GM18868 (cell line): ENCODE measurements around the gene SLCO3A1.

Experiments
- ATAC-seq: cut with Tn5 transposase; IDR thresholded peaks from one replicate; pipeline ENCODE4 v1.9.1; 2021; ENCODE audit warnings: mild to moderate bottlenecking, moderate library complexity; ENCODE audit not compliant: unreplicated experiment

SLCO3A1 gene

DNA sequence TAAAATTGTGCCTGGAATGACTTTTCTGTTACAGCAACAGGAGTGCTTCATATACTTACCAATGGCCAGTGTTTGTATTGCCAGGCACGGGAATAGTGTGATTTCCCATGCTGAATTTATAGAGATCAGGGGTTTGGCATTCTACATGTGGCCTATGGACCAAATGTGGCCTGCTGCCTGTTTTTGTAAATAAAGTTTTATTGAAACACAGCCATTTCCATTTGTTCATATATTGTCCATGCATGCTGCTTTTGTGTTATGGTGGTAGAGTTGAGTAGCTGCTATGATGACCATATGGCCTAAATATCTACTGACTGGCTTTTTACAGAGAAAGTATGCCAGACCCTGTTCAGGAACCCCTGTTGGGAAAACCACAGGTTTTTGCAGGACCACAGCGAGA, 55.6 kb downstream of the SLCO3A1 start:
- ATAC-seq, result no peak

DNA sequence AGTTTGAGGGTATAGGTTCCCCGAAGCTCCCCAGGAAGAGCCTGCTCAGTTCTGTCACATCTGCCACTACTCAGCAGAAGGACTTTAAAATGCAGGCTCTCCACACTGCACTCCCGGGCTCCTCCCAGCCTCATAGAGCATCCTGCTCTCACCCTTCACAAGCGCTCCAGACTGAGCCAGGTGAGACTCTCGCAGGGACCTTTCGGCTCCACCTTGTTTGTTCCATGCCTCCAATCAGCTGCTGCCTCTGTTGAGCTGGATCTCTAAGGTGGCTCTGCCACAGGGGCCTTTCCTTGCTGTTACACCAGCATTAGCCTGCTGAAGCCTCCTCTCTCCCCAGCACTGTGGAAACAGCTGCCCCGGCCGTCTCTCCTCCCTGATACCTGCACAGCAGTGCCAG, 56.1 kb downstream of the SLCO3A1 start:
- ATAC-seq, result no peak

DNA sequence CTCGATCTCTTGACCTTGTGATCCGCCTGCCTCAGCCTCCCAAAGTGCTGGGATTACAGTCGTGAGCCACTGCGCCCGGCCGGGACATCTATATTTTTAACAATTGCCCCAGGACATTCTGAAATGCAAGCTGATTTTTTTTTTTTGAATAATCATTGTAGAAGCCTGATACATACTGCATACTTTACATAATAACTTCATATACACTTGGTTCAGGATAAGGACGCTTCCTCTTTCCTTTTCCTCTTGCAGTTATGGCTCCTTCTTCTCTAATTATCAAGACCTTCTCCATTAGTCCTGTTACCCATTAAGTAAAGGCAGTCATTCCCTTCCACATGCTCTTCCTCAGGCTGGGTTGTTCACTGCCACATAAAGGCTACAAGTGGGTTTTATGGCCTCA, 58.3 kb downstream of the SLCO3A1 start:
- no peak for ATAC-seq

DNA sequence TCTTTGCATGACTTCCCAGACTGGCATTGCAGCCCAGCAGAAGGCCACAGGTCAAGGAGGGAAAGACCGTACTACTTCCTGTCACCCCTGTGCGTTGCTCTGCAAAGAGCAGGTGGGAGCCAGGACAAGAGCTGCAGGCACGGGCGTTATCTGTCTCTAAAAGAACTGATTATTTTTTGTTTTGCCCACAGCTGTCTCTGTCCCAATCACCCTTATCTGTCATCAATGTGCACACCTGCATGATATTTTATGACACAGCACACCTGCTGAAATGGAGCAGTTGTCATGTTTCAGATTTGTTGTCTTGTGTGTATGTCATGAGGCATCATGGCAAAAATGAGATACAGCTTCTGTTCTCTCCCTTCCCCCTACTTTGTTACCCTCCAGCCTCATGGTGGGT, 58.8 kb downstream of the SLCO3A1 start:
- ATAC-seq, result no peak

DNA sequence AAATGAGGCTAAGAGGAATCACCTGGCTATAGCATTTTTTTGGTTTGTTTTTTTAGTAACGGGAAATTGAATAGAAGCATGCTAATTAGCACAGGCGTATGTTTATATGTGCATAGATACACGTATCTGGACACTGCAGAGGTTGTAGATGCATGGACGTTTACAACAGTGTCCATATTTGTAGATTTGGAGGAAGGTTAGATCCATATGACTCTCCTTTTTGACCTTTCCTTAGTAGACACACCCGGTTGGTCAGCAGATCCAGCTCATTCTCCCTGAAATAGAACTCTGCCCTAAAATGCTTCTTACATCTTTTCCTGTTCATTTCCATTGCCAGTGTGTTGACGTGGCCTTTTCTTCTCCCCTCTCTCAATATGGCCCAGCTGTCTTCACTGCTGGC, 60.1 kb downstream of the SLCO3A1 start:
- ATAC-seq, result no peak

DNA sequence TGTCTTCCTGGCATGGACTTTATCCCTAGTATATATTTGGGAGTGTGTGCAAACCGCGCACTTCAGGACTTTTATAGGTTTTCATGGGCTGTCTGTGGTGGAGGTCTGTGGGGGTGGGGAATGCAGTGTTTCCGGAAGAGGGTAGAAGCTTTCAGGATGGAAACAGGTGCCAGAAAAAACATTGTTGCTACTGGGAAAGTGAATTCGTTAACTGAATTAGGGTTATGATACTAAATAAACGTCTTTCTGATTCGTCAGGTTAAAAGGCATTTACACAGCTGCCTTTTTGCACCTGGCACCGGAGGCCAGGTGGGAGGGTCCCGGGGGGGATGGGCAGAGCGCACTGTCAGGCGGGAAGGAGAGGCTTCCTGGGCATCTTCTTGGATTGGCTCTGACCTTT, 62.1 kb downstream of the SLCO3A1 start:
- ATAC-seq, result no peak

DNA sequence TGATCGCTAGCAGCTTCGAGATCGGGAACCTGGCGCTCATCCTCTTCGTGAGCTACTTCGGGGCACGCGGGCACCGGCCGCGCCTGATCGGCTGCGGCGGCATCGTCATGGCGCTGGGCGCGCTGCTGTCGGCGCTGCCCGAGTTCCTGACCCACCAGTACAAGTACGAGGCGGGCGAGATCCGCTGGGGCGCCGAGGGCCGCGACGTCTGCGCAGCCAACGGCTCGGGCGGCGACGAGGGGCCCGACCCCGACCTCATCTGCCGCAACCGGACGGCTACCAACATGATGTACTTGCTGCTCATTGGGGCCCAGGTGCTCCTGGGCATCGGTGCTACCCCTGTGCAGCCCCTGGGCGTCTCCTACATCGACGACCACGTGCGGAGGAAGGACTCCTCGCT, 62.5 kb downstream of the SLCO3A1 start:
- ATAC-seq, result no peak

DNA sequence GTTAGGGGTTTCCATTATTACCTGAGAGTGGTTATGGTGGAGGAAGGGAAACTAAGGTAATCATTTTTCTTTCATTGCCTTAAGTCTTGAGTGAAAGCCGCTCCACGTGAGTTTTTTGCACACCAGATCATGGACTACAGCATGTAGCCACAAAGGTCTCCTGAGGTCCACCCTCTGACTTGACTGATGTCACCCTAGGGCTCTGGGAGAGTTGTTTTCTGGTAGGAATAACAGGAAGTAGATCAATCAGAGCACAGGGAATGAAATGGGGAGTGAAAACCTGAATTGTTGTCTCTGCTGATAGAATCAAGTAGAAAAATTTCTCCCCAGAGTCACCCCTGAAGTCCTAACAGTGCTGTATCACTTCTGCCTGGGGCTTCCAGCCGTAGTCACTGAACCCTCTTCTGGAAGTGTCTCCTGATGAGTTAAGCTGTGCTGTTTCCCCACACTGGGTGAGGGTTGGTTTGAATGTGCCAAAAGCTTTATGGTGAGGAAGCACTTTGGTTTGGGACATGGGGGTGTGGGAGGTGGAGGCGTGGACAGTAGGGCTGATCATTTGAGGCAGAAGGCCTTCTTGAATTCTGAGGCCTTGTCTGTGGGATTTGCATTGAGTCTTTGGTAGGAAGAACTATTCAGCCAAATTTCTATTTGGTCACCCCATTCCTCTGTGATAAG, 64.3 kb downstream of the SLCO3A1 start:
- ATAC-seq, result no peak

DNA sequence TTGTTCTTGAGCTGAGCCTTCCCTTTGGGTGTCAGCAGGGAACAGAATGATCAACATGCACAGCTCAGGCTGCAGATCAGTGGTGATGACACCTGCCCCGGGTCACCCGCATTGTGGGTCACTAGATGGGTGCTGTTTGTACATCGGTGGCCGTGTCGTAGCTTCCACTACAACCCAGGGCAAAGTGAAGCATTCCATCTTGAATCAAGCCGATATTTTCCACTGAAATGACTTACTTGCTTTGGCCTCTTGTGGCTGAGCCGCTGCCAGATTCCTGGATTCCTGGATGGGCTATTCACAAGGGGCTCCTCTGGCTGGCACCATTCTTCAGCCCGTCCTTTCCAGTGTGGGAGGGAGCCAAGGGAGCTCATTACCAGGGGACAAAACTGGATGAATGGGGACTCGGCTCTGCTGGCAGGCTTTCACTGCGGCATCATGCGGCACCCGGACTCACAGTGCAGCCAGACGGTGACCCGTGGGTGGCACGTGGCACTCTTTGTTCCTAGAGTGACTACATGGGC, 65.6 kb downstream of the SLCO3A1 start:
- no peak for ATAC-seq

DNA sequence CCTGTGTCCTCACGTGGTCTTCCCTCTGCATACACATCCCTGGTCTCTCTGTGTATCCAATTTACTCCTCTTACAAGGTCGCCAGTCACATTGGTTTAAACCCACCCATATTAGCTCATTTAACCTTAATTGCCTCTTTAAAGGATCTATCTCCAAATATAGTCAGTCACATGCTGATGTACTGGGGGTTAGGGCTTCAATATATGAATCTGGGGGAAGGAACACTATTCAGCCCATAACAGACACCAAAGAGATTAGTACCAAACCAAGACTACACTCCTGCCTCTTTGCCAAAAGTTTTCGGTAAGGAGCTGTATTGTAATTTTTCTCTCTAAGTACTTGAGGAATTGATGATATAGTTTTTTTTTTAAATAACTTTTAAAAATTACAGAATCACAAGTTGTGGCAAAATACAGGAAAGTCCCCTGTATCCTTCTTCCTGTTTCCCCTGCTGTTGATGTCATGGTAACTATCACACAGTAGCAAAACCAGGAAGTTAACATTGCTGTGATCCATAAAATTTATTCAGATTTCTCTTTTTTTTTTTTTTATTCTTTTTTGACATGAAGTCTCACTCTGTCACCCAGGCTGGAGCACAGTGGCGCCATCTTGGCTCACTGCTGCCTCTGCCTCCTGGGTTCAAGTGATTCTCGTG, 67.8 kb downstream of the SLCO3A1 start:
- no peak for ATAC-seq

DNA sequence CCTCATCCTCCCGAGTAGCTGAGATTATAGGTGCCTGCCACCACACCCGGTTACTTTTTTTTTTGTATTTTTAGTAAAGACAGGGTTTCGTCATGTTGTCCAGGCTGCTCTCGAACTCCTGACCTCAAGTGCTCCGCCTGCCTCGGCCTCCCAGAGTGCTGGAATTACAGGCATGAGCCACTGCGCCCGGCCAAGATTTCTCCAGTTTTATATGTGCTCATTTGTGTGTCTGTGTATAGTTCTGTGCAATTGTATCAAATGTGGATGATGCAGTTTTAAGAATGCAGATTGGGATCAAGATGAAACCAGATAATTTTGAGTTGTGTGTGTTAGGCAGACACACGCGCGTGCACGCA, 68.3 kb downstream of the SLCO3A1 start:
- ATAC-seq, result no peak

DNA sequence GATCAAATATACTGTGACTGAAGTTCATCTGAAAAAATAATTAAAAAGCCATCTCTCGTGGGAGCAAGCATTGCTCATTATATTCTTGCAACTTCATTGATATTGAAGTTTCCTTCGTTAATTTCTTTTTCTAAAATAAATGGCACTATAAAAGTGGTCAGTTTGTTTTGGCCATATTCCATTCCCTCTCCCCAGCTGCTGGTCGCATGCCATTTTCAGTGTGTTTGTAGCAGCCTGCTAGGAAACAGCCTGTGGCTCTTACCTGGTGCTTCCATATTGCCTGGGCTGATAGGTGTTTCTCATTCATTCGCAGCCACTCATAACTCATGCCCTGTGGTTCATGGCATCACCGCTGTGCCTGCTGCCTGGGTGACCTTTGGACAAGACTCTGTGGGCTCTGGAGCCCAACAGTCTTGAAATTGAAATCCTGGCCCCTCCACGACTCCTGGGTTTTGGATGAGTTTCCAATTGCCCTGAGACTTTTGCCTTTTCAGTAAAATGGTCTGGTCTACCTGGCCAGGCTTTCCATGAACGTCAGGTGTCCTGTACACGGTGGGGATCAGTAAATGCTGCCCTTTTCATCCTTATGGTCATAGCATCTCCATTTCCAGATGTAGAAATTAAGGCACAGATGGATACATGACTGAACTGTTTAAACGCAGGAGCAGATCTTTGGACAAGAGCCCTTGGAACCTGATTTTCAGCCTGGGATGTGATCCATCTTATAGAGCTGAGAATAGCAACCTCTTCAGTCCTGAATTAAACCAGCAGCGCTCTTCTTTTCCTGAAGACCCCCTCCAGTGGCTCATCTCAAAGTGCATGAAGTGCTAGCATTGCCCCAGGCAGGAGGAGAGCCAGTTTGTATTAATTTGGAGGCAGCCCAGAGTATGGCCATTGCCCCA, 69.4 kb downstream of the SLCO3A1 start:
- no peak for ATAC-seq

DNA sequence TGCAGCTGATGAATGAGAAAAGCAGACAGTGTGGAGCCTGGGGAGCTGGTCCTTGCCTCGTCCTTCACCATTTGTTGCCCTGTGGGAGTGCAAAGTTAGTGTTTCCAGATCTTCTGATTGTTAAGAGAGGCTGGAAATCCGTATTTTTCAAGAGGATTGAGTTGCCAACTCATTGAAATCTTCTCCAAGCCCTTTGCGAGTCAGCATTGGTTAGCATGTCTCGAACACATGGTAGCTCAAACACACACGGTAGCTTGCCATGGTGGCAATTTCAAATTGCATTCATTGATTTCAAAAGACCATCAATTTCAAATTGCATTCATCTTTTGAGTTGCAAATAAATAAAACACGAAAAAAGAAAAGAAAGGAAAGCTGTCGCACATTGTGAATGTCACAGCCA, 70.7 kb downstream of the SLCO3A1 start:
- no peak for ATAC-seq

DNA sequence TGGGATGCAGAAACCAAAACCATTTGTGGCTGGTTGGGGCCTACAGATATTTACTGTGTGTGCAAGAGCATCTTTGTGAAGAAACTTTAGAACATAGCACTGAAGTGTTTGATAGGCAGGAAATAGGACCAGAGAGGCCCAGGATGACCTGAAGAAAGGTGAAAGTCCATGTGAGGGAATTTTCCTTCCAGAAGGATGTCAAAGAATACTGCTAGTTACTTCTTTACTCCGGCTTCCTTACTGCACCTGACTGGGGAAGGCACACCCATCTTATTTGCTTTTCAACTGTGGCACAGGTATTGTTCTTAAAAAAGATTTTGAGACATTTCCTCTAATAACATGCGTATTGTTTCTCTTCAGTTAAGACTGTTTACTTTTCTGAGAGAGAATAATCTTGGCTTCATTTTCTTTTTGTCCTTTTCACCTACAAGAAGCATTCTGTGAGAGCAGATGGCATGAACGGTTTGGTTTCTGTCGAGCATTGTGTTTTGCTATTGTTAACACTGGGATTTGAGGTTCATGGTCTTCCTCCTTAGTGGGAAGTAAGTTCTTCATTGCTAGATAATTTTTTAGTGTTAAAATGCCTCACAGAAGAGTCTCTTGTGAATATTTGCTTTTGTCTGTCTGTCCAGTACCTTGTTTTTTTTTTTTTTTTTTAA, 71.5 kb downstream of the SLCO3A1 start:
- no peak for ATAC-seq

DNA sequence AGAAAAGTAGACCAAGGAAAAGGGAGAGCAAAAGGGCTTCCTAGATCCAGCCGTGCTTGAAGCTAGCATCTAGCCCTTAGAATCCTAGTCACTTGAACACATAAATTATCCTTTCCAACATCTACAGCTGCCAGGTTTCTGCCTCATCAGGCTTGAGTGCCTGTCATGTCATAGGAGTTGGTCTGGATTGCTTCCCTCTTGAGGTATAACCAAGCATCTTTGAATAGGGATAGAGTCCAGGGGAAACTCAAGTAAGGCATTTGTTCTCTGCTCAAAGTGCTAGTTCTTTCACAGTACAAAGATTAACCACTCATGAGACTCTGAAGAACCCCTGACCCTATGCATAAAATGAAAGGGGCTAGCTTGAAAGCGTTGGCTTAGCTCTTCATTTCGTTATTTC, 72.3 kb downstream of the SLCO3A1 start:
- ATAC-seq, result no peak

DNA sequence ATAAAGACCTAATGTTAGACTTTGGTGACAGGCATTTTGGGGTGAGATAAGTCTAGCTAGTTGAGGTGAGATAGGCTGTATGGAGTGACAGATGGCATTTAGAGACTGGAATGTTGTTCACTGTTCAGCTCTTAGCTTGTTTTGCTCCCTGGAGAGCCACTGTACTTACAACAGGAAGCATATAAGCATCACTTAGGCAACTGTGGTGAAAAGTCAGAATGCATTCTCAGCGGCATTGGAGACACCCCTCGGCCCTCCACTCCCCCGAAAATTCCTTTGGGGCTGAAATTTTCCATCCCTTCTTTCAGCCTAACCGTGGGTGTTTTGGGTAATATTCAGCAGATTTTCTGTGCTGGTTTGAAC, 73.4 kb downstream of the SLCO3A1 start:
- ATAC-seq, result no peak

DNA sequence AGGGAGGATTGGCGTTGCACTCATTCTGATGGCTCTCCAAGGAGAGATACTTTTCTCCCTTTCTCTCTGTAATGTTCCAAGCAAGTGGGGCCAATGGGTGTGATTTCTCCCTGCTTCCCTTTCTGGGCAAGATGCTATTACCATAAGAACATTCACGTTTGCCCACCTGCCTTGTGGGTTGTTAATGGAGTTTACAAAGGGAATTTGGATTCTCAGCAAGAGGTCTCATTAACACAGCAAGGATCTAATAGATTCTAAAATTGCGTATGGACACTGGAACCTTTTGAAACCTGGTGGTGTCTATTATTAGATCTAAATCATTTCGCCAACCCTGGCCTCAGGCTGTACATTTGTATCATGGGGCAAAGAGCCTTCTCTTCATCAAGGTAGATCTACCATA, 74.1 kb downstream of the SLCO3A1 start:
- no peak for ATAC-seq

DNA sequence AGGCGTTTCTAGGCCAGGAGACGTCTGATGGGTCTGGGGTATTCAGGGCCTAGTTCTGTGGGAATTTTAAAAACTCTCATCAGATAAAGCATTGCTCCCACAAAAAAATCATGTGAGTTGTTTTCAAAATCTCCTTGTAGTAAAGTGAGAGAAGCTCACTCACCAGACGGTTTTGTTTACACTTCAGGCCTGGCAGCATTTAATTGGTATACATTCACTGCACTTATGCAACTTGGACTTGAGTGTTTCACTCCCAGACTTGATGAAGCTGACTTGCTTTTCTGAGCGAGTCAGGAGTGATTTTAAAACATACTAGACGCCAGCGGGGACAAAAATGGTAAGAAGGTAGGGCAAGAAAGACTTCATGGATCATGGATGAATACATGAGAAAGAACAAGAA, 75.2 kb downstream of the SLCO3A1 start:
- no peak for ATAC-seq

DNA sequence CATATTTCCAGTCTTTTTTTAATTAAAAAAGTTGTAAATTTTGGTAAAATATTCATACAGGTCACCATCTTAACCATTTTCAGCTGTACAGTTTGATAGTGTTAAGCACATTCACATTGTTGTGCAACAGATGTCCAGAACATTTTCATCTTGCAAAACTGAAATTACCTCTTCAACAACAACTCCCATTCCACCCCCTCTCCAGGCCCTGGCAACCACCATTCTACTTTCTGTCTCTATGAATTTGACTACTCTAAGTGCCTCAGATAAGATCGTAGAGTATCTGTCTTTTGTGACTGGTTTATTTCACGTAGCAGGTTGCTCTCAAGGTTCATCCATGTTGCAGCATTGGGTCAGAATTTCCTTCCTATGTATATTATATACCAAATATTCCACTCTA, 76.0 kb downstream of the SLCO3A1 start:
- ATAC-seq, result no peak

DNA sequence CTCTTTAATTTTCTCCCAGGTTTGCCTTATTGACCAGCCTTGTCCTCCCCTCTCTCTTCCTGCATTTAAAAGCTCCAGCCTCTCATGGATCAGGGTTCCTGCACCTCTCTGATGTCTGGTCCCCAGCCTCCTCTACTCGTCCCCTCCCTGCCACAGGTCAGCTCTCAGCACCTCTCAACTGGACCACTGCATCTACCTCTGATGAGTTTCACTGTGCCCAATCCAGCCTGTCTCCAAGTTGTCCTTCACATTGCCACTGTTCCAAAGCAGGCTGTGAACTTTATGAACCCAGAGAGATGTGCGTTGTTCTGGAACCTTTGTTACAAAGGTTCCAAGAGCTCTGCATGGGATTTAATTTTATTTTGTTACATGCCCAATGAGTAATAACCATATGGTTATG, 76.6 kb downstream of the SLCO3A1 start:
- ATAC-seq, result no peak

DNA sequence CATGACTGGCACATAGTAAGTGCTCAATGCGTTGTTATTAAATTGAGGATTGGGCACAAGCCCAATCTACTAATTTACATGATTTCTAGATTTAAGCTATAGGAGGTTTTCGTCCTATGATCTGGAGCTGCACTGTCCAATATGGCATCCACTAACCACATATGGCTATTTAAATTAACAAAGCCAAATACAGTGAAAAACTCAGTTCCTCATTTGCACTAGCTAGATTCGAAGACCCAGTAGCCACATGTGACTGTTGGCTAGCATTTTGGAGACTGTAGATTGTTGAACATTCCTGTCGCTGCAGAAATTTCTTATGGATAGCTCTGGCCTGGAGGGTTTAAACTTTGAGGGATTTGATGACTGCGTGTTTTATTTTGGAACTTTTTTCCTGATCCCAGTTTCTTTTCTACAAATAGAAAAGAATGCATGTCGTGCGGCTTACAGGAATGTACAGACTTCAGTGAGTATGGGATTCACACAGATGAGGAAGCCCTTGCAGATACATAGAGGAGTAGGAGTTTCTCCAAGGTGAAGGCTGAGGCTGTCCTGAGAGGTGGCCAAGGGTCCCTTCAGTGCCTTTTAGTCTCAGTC, 82.8 kb downstream of the SLCO3A1 start:
- ATAC-seq, result no peak
